Lung (tissue), 12 donors: Measurements from ENCODE around the gene UQCC5. TPM values are rescaled to one million over a fixed set of nuclear protein-coding genes. Genes with fewer than 3 reads are reported as not detected.
A peak's percentile ranks its signal among the peaks of the same experiment; 100 is the strongest.

ENCODE experiments used
- ATAC-seq: fragments of 200-7000 bp; cut with Tn5 transposase; one replicate; pipeline ENCODE4 v1.9.1; 2020; ENCODE audit warnings: moderate number of reproducible peaks; ENCODE audit not compliant: insufficient read depth, low FRiP score
- DNase-seq, 3 donors: peaks; one replicate each; pipeline ENCODE4 v3.0.0-alpha.2; 2013 to 2017
- H3K27ac ChIP-seq, 2 donors: one replicate each; pipeline ENCODE4 v1.5.1; 2013; ENCODE audit warnings: mild to moderate bottlenecking in 2 of 2, moderate library complexity in 2 of 2, control low read depth in 1 of 2, inconsistent platforms in 1 of 2, low read depth in 1 of 2, low read length in 1 of 2
- H3K27me3 ChIP-seq, 3 donors: one replicate each; pipeline ENCODE4 v1.5.1; 2013; ENCODE audit warnings: low read length in 2 of 3; ENCODE audit not compliant: control insufficient read depth in 3 of 3, insufficient read depth in 3 of 3
- H3K36me3 ChIP-seq, 4 donors: one replicate each; pipeline ENCODE4 v1.5.1; 2013; ENCODE audit warnings: low read length in 4 of 4, mild to moderate bottlenecking in 1 of 4, moderate library complexity in 1 of 4; ENCODE audit not compliant: control insufficient read depth in 4 of 4, insufficient read depth in 4 of 4
- H3K4me1 ChIP-seq, 5 donors: one replicate each; pipeline ENCODE4 v1.5.1; 2013; ENCODE audit warnings: low read length in 5 of 5, mild to moderate bottlenecking in 2 of 5, moderate library complexity in 1 of 5; ENCODE audit not compliant: control insufficient read depth in 5 of 5, insufficient read depth in 5 of 5
- H3K4me3 ChIP-seq: one replicate; pipeline ENCODE4 v1.5.1; 2013; ENCODE audit warnings: mild to moderate bottlenecking, control low read depth, moderate library complexity
- H3K9ac ChIP-seq, 2 donors: one replicate each; pipeline ENCODE4 v1.5.1; 2013; ENCODE audit warnings: low read length in 2 of 2, control low read depth in 1 of 2; ENCODE audit not compliant: insufficient read depth in 1 of 2
- H3K9me3 ChIP-seq, 4 donors: one replicate each; pipeline ENCODE4 v1.5.1; 2013; ENCODE audit warnings: low read length in 3 of 4, mild to moderate bottlenecking in 1 of 4, moderate library complexity in 1 of 4; ENCODE audit not compliant: control insufficient read depth in 4 of 4, insufficient read depth in 3 of 4
- CTCF ChIP-seq: IDR thresholded peaks from 2 replicates; pipeline ENCODE4 v1.5.1; 2012; ENCODE audit warnings: mild to moderate bottlenecking; ENCODE audit errors: control extremely low read depth, extremely low read depth
- WGBS, 2 donors: extraction: QIAGEN DNeasy Blood & Tissue Kit; methylation state at CpG; one replicate each; pipeline ENCODE4 v1.1.7; 2013; 5-methylcytosine and 5-hydroxymethylcytosine counted together
- polyA plus RNA-seq, 2 donors: library from polyadenylated mRNA; stranded (reverse); fragments of 200-250 nt; gene quantifications; one replicate each; pipeline ENCODE4 v1.2.1, GENCODE V29; 2013
- total RNA-seq, 2 donors: library from RNA; depleted of rRNA in 1 of 2; stranded (reverse); fragments of >200 nt in 1 of 2; gene quantifications; one replicate each; pipeline ENCODE4 v1.2.1, GENCODE V29; 2014 to 2021
- donor health status: control.
- donor health status: control.
- donor health status: Bipolar disorder and iron deficiency.
- donor health status: healthy.
- donor health status: DM: yes; HTN: yes; CAD: no.

UQCC5 gene
- total and polyA plus RNA-seq, 4 donors, result 3.1 to 104 (median 25.9) TPM

- H3K36me3 ChIP-seq, result peaks cover 16 to 38% (median 24%) of the 10 kb centered on the region in 4 donors
- DNase-seq (no peak), ATAC-seq (no peak)
- H3K9ac ChIP-seq, result no peak overlapping the region
- H3K27ac ChIP-seq, result no peak overlapping the region
- TF ChIP-seq CTCF, result no peak
- H3K4me3 ChIP-seq, result no peak overlapping the region
- H3K4me1 ChIP-seq, result peaks cover 0 to 3% (median 0%) of the 10 kb centered on the region in 5 donors
- H3K9me3 ChIP-seq, result peaks cover 0 to 2% (median 0%) of the 10 kb centered on the region in 4 donors
- no peaks in the 10 kb centered on the region for H3K27me3 ChIP-seq
- 88 to 91% methylated on average over 2 of the region's 2 CpGs for WGBS, 2 donors
These were observed 10.7 kb downstream of the UQCC5 start for GRCh38 chr3:52547143-52547542.

- Histone ChIP-seq H3K4me1 (peaks cover 0 to 10% (median 0%) of the 10 kb centered on the region in 5 donors), H3K9ac (no peak overlapping the region)
These were observed 14.7 kb downstream of the UQCC5 start for GRCh38 chr3:52551118-52551517.

GRCh38 chr3:52552089-52552488 is 15.7 kb downstream of the UQCC5 start:
- no peaks in the 10 kb centered on the region for H3K27me3 ChIP-seq
- no peak for DNase-seq
- TF ChIP-seq CTCF, result no peak
- peaks cover 0 to 2% (median 0%) of the 10 kb centered on the region in 4 donors for H3K9me3 ChIP-seq
- peak; percentile 68 for ATAC-seq
- peaks cover 17 to 50% (median 35%) of the 10 kb centered on the region in 4 donors for H3K36me3 ChIP-seq
- WGBS, 2 donors, result 64 to 71% methylated on average over 3 of the region's 3 CpGs
- peaks cover 0 to 10% (median 0%) of the 10 kb centered on the region in 5 donors for H3K4me1 ChIP-seq
- no peak overlapping the region for H3K9ac ChIP-seq
- H3K27ac ChIP-seq, result peak overlapping the region in 1 of 2 donors; percentile 26
- H3K4me3 ChIP-seq, result no peak overlapping the region

More at GRCh38 chr3:52551118-52551517, 14.7 kb downstream of the UQCC5 start:
- ATAC-seq (no peak), DNase-seq (no peak)
- H3K27ac ChIP-seq, result no peak overlapping the region
- H3K4me3 ChIP-seq, result no peak overlapping the region
- TF ChIP-seq CTCF, result no peak
- peaks cover 17 to 54% (median 37%) of the 10 kb centered on the region in 4 donors for H3K36me3 ChIP-seq
- peaks cover 0 to 2% (median 0%) of the 10 kb centered on the region in 4 donors for H3K9me3 ChIP-seq
- no peaks in the 10 kb centered on the region for H3K27me3 ChIP-seq
